ENCODE results near the gene WDR37.
"Not testable (repeated sequence)": the region's sequence is repeated elsewhere in the genome, so short reads cannot be mapped to it uniquely, and the experiment has no call there.

WDR37 gene

GRCh38 chr10:1097436-1097835, 41.3 kb downstream of the WDR37 start:
- no peak overlapping the region for H3K4me3 ChIP-seq (ENCODE audit: low read depth, low read length)
- DNase-seq (ENCODE audit: low read depth) = no peak

- DNase-seq (ENCODE audit: low read depth) = no peak
- H3K4me3 ChIP-seq (ENCODE audit: low read depth, low read length) = no peak overlapping the region
Observed at GRCh38 chr10:1100143-1100542, 44.0 kb downstream of the WDR37 start.

- no peak overlapping the region for H3K4me3 ChIP-seq (ENCODE audit: low read depth, low read length)
- no peak for DNase-seq (ENCODE audit: low read depth)
Observed at GRCh38 chr10:1100691-1101368, 44.6 kb downstream of the WDR37 start.

- no peak overlapping the region for H3K4me3 ChIP-seq (ENCODE audit: low read depth, low read length)
- DNase-seq (ENCODE audit: low read depth) = no peak
Observed at GRCh38 chr10:1101946-1102345, 45.8 kb downstream of the WDR37 start.

- no peak overlapping the region for H3K4me3 ChIP-seq (ENCODE audit: low read depth, low read length)
- no peak for DNase-seq (ENCODE audit: low read depth)
Observed at GRCh38 chr10:1102416-1102815, 46.2 kb downstream of the WDR37 start.

- H3K4me3 ChIP-seq (ENCODE audit: low read depth, low read length) = no peak overlapping the region
- DNase-seq (ENCODE audit: low read depth) = no peak
Observed at GRCh38 chr10:1102831-1103230, 46.6 kb downstream of the WDR37 start.

GRCh38 chr10:1103551-1103950, 47.4 kb downstream of the WDR37 start:
- H3K4me3 ChIP-seq (ENCODE audit: low read depth, low read length) = no peak overlapping the region
- DNase-seq (ENCODE audit: low read depth) = no peak

- no peak overlapping the region for H3K4me3 ChIP-seq (ENCODE audit: low read depth, low read length)
- no peak for DNase-seq (ENCODE audit: low read depth)
Observed at GRCh38 chr10:1104971-1105370, 48.8 kb downstream of the WDR37 start.

- H3K4me3 ChIP-seq (ENCODE audit: low read depth, low read length) = no peak overlapping the region
- no peak for DNase-seq (ENCODE audit: low read depth)
Observed at GRCh38 chr10:1107004-1107403, 50.8 kb downstream of the WDR37 start.

- H3K4me3 ChIP-seq (ENCODE audit: low read depth, low read length) = no peak overlapping the region
- no peak for DNase-seq (ENCODE audit: low read depth)
Observed at GRCh38 chr10:1107679-1108078, 51.5 kb downstream of the WDR37 start.

- no peak overlapping the region for H3K4me3 ChIP-seq (ENCODE audit: low read depth, low read length)
- DNase-seq (ENCODE audit: low read depth) = peak; percentile 48
Observed at GRCh38 chr10:1109795-1110673, 53.8 kb downstream of the WDR37 start.

GRCh38 chr10:1110674-1111119, 54.5 kb downstream of the WDR37 start:
- no peak overlapping the region for H3K4me3 ChIP-seq (ENCODE audit: low read depth, low read length)
- DNase-seq (ENCODE audit: low read depth) = no peak

GRCh38 chr10:1114315-1114714, 58.1 kb downstream of the WDR37 start:
- DNase-seq (ENCODE audit: low read depth) = no peak
- no peak overlapping the region for H3K4me3 ChIP-seq (ENCODE audit: low read depth, low read length)

GRCh38 chr10:1114719-1115606, 58.8 kb downstream of the WDR37 start:
- DNase-seq (ENCODE audit: low read depth) = no peak
- no peak overlapping the region for H3K4me3 ChIP-seq (ENCODE audit: low read depth, low read length)

- no peak overlapping the region for H3K4me3 ChIP-seq (ENCODE audit: low read depth, low read length)
- DNase-seq (ENCODE audit: low read depth) = no peak
Observed at GRCh38 chr10:1115607-1115955, 59.4 kb downstream of the WDR37 start.

- no peak for DNase-seq (ENCODE audit: low read depth)
- no peak overlapping the region for H3K4me3 ChIP-seq (ENCODE audit: low read depth, low read length)
Observed at GRCh38 chr10:1116051-1116450, 59.9 kb downstream of the WDR37 start.

GRCh38 chr10:1116696-1117280, 60.6 kb downstream of the WDR37 start:
- H3K4me3 ChIP-seq (ENCODE audit: low read depth, low read length) = no peak overlapping the region
- no peak for DNase-seq (ENCODE audit: low read depth)

GRCh38 chr10:1117651-1118050, 61.5 kb downstream of the WDR37 start:
- H3K4me3 ChIP-seq (ENCODE audit: low read depth, low read length) = no peak overlapping the region
- no peak for DNase-seq (ENCODE audit: low read depth)

- not testable (repeated sequence) for DNase-seq (ENCODE audit: low read depth); H3K4me3 ChIP-seq (ENCODE audit: low read depth, low read length)
Observed at GRCh38 chr10:1118318-1118717, 62.1 kb downstream of the WDR37 start.

GRCh38 chr10:1119027-1119426, 62.8 kb downstream of the WDR37 start:
- DNase-seq (ENCODE audit: low read depth) = no peak
- no peak overlapping the region for H3K4me3 ChIP-seq (ENCODE audit: low read depth, low read length)
